Brain microvascular endothelial cell (primary cell): ENCODE measurements around the gene NPEPPS.
"Not testable (repeated sequence)": the region's sequence is repeated elsewhere in the genome, so short reads cannot be mapped to it uniquely, and the experiment has no call there.

Source experiments
- DNase-seq: peaks from one replicate; pipeline ENCODE4 v3.0.0-alpha.2; 2020
- H3K27ac ChIP-seq: fragments of 250-450 bp; sonication (Bioruptor Pico); 2 replicates; pipeline ENCODE4 v1.5.1; 2020; ENCODE audit warnings: mild to moderate bottlenecking, moderate library complexity
- H3K27me3 ChIP-seq: fragments of 250-450 bp; sonication (Bioruptor Pico); replicated peaks from 2 replicates; pipeline ENCODE4 v1.5.1; 2020; ENCODE audit warnings: mild to moderate bottlenecking
- H3K36me3 ChIP-seq: fragments of 250-450 bp; sonication (Bioruptor Pico); replicated peaks from 2 replicates; pipeline ENCODE4 v1.5.1; 2020; ENCODE audit warnings: mild to moderate bottlenecking
- H3K4me3 ChIP-seq: 2 replicates; pipeline ENCODE4 v1.5.1; 2011; ENCODE audit warnings: low read depth, mild to moderate bottlenecking, control low read depth, low read length, moderate library complexity
- in situ Hi-C: cut with HindIII; loops from 2 replicates; pipeline ENCODE4 v1.10.0; 2017; ENCODE audit warnings: low sequenced_read_pairs, low pct_ligation_motif_present
- TF ChIP-seq, protein P1 (sequence below): IDR thresholded peaks from 2 replicates; pipeline ENCODE4 v1.5.1; 2011; ENCODE audit warnings: low read depth, mild to moderate bottlenecking, moderate library complexity, low read length, control low read depth, inconsistent platforms; ENCODE audit errors: missing control alignments

Gene NPEPPS

DNA sequence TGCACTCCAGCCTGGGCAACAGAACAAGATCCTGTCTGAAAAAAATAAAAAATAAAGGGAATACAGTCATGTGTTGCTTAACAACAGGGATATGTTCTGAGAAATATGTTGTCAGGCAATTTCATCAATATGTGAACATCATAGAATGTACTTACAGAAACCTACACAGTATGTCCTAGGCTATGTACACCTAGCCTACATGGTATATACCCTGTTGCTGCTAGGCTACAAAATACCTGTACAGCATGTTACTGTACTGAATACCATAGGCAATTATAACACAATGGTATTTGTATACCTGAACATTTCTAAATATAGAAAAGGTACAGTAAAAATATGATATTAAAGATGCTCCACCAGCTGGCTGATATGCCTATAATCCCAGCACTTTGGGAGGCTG, 62.6 kb downstream of the NPEPPS start:
- peaks cover 10% of the 10 kb centered on the region for H3K36me3 ChIP-seq
- in situ Hi-C loops, H3K27me3 ChIP-seq, DNase-seq, H3K4me3 ChIP-seq, H3K27ac ChIP-seq: not testable (repeated sequence)

DNA sequence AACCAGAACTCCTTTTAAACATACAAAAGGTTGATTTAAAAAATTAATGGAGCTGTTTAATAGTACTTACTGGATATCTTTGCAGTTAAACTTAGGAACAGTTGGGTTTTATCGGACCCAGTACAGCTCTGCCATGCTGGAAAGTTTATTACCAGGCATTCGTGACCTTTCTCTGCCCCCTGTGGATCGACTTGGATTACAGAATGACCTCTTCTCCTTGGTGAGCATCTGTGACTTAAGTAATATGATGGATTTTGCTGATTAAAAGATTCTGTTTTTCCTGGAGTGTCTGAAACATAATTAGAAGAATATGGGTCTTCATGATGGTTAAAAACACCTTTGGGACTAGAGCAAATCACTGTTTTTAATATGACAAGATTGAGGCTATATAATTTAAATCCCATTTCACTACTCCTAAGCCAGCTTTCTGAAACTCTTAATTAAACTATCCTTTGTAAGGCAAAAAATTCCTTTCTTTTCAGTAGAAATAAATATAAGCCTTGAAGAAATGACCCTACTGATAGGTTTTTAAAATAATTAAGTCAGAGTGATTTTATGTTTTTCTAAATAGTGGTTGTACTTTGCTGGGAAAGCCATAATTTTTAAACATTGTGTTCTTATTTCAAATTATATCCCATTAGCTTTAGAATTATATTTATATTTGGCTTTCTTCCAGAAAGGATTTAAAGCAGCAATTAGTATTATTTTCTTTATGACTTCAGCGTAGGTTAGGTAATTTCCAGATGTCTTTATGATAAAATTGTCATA, 73.1 kb downstream of the NPEPPS start:
- in situ Hi-C loops = no loop called here
- TF ChIP-seq, protein P1, sequence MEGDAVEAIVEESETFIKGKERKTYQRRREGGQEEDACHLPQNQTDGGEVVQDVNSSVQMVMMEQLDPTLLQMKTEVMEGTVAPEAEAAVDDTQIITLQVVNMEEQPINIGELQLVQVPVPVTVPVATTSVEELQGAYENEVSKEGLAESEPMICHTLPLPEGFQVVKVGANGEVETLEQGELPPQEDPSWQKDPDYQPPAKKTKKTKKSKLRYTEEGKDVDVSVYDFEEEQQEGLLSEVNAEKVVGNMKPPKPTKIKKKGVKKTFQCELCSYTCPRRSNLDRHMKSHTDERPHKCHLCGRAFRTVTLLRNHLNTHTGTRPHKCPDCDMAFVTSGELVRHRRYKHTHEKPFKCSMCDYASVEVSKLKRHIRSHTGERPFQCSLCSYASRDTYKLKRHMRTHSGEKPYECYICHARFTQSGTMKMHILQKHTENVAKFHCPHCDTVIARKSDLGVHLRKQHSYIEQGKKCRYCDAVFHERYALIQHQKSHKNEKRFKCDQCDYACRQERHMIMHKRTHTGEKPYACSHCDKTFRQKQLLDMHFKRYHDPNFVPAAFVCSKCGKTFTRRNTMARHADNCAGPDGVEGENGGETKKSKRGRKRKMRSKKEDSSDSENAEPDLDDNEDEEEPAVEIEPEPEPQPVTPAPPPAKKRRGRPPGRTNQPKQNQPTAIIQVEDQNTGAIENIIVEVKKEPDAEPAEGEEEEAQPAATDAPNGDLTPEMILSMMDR = no peak

DNA sequence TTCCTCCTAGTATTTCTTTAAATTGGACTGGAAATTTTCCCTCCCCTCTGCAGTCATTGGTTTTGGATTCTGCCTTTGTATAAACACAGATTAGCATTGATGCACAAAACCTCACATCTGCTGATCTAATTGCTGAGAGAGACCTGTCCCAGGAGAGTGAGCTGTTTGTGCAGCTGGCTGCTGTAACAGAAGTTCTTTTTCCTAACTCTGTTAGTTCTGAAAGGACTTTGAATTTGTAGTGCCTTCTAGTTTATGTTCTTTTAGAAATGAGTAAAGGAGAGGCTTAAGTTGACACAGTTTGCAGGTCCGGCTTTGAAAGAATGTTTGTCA, 73.7 kb downstream of the NPEPPS start:
- H3K27ac ChIP-seq = peak overlapping the region; percentile 25
- in situ Hi-C loops = no loop called here
- H3K4me3 ChIP-seq = no peak overlapping the region
- TF ChIP-seq, protein P1 = no peak
- no peaks in the 10 kb centered on the region for H3K27me3 ChIP-seq
- DNase-seq = peak; percentile 49
- peaks cover 47% of the 10 kb centered on the region for H3K36me3 ChIP-seq

More for the DNA sequence above, 73.1 kb downstream of the NPEPPS start:
- Histone ChIP-seq H3K4me3 (no peak overlapping the region), H3K27me3 (no peaks in the 10 kb centered on the region), H3K27ac (peak overlapping the region; percentile 25), H3K36me3 (peaks cover 46% of the 10 kb centered on the region)
- DNase-seq = no peak

DNA sequence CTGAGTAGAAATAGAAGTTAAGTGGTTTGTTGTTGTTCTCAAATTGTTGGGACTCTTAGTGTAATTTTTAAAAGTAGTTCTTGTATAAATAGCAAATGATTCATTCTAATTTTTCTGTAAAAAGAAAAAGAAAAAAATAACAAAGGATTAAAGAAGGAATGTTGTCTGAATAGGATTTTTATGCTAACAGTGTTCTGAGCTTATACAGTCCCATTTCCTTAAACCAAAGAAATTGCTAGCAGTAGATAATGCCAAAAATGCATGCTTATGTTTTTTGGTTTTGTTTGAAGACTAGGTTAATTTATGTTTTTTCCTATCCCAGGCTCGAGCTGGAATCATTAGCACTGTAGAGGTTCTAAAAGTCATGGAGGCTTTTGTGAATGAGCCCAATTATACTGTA, 74.1 kb downstream of the NPEPPS start:
- Histone ChIP-seq H3K27me3 (no peaks in the 10 kb centered on the region), H3K4me3 (no peak overlapping the region), H3K27ac (peak overlapping the region; percentile 25), H3K36me3 (peaks cover 42% of the 10 kb centered on the region)
- in situ Hi-C loops = no loop called here
- TF ChIP-seq, protein P1 = no peak
- no peak for DNase-seq

DNA sequence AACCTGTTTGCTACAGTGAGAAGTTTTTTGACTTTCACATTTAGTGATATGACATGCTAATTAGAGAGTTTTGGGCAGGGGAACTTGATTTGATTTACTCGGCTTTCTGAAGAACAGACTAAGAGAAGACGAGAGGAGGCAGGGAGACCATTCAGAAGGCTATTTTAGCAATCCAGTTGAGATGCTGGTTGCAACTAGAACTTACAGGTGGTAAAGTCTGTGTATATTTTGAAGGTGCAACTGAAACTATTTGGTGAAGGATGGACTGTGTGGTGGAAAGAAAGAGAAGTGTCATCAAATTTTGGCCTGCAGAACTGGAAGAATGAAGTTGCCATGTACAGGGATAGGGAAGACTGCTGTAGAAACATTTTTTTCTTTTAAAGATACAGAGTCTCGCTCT, 76.6 kb downstream of the NPEPPS start:
- H3K27me3 ChIP-seq = no peaks in the 10 kb centered on the region
- H3K36me3 ChIP-seq = peaks cover 27% of the 10 kb centered on the region
- TF ChIP-seq, protein P1 = no peak
- H3K4me3 ChIP-seq = no peak overlapping the region
- no peak overlapping the region for H3K27ac ChIP-seq
- in situ Hi-C loops = no loop called here
- DNase-seq = no peak

DNA sequence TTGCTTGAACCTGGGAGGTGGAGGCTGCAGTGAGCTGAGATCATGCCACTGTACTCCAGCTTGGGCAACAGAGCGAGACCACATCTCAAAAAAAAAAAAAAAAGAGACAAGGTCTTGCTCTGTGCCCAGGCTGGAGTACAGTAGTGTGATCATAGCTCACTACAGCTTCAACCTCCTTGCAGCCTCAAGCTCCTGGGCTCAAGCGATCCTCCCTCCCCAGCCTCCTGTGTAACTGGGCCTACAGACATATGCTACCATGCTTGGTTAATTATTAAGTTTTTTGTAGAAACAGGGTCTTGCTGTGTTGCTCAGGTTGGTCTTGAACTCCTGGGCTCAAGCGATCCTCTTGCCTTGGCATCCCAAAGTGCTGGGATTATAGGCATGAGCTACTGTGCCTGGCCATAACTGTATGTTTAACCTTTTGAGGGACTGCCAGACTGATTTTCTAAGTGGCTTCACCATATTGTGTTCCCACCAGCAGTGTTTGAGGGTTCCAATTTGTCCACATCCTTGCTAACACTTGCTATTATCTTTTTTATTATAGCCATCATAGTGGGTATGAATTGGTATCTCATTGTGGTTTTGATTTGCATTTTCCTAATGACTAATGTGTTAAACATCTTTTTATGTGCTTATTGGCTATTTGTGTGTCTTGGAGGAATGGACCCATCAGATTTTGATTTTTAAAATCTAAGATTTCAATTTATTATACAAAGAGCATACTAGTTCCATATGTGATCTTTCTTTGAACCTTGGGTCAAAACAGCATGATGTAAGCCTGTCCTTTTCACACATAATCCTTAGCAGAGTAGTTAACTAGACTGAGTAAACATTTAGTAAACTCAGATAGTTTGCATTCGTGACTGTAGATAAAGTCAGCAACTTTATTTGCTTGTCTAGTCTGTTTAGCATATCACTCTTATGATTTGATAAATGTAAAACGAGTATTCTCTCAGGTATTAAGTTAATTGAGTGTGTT, 80.8 kb downstream of the NPEPPS start:
- Histone ChIP-seq H3K4me3 (no peak overlapping the region), H3K27me3 (no peaks in the 10 kb centered on the region), H3K36me3 (peaks cover 35% of the 10 kb centered on the region), H3K27ac (no peak overlapping the region)
- DNase-seq = no peak
- in situ Hi-C loops = no loop called here
- TF ChIP-seq, protein P1 = no peak
